SK-MEL-5 (cell line): ENCODE measurements around the gene NLGN1. TPM values are rescaled to one million over a fixed set of nuclear protein-coding genes. Genes with fewer than 3 reads are reported as not detected.

Experiments used
- DNase-seq: peaks from one replicate; pipeline ENCODE4 v3.0.0-alpha.2; 2016; ENCODE audit warnings: low read depth, low spot score
- in situ Hi-C: cut with HindIII; loops from 2 replicates; pipeline ENCODE4 v1.10.0; 2016; ENCODE audit warnings: low sequenced_read_pairs, high pct_unique_total_duplicates, low pct_unique_long_range_greater_than_20kb
- total RNA-seq: library from RNA; depleted of rRNA; stranded (reverse); fragments of >200 nt; shearing (Covaris generic); gene quantifications from 2 replicates; pipeline ENCODE4 v1.2.3, GENCODE V29; 2014

Gene NLGN1
- total RNA-seq, 1 experiment from 2014 or later, result 35.2 TPM

DNA sequence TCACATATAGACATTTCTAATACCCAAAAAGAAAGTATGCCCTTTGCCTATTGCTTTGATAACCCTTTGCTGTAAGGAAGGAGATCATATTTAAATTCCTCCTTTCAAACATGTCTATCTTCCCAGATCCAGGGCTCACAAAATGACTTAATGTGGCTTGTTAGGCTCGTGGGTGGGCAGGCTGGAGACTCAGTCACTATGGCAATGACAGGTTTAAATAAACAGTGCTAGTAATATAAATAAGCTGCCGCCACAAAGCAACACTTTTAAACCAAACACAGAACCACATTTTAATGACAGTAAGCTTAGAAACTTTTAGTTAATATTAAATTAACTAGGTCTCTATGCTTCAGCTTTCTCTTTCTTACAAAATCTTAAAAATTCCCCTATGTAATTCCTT is 845.6 kb downstream of the NLGN1 start:
- DNase-seq, result no peak
- in situ Hi-C loops, result no loop called here

DNA sequence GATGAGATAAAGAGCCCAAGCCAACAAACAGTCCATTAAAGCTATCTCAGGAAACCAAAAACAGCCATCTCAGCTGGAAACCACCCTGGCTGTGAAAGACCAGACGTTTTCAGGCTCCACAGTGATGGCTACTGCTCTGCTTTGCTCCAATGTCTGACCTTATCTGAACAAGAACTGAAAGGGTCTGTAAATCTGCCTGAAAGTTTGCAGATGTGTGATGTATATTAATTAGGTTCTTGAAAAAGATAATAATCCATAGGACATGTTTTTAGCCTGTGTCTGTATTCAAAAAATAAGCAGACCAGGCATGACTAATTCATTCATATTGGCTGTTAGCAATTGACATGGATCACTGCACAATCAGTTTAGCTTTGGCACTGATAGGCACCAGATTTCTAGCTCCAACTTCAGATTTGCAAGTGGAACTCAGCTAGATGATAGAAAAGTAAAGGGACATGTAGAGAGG is 850.2 kb downstream of the NLGN1 start:
- in situ Hi-C loops, result no loop called here

DNA sequence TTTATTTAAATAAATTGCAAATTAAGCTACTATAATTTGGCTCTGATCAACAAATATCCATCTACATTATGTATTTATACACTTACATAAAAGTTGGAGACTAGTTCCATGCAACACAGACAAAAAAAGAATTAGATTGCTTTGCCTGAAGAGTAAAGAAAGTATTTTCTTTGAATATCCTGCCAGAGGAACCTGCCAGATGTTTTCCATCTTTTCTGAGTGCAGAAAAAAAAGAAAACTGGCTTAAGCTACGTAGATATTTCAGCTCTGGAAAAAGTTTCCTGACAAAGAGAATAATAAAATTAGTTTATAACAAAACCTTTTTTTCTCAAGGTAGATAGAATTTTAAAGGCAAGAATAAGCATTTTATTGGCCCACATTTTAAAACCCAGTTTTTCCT is 854.1 kb downstream of the NLGN1 start:
- in situ Hi-C loops, result no loop called here
- DNase-seq, result no peak

More for the DNA sequence above, 850.2 kb downstream of the NLGN1 start:
- no peak for DNase-seq

DNA sequence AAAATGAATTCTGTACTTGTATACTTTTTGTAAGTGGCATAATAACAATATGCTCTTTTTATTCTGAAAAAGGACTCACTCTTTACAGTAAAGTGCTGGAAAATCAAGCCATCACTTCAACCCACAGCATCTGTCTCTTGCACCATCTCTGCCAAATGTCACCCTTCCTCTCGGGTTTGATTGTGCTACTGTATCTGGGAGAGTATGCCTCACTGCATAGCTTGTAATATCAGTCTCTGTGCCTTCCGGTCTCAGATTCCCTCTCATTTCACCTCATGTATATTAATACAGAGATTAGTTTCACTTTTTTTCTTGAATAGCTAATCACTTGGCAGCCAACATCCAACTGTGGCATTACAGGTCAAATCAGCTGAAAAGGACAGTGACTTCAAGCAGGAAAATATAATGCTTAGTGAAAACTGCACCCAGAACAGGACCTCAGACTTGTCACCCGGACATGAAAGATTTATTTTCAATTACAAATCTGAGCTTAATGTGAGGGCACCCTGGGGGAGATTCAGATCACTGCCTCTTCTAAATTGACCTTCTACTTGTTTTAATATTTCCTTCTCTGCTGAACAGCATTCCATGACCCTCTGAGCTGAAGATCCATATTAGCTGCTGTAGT is 855.8 kb downstream of the NLGN1 start:
- in situ Hi-C loops, result no loop called here
- DNase-seq, result peak; percentile 18

DNA sequence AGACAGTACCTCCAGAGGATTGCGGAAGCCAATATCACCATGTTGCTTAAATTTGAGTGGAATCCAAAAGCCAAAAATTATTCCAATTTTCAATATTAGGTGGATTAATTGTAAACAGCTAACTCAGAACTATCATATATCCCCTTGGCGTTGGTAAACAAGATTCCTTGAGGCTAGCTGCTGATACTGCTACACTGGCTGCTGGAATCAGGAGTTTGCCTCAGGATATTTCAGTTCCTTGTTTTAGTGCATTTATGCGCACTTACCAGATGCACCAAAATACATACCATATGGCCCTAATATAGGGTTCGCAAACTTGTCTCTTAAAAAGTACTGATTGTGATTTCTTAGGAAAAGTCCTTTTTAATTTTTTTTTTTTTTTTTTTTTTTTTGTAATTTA is 856.4 kb downstream of the NLGN1 start:
- DNase-seq, result no peak
- in situ Hi-C loops, result no loop called here

DNA sequence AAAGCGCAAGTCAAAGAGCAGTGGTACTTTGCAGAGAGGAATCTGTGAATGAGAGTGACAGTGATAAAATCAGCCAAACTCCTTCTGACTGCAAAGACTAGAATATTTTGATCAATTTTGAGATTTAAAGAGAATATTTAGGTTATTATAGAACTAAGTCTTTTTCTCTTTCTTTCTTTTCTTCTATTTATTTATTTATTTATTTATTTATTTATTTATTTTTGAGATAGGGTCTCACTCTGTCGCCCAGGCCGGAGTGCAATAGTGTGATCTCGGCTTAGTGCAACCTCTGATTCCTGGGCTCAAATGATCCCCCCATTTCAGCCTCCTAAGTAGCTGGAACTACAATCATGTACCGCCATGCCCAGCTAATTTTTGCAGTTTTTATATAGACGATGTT is 857.9 kb downstream of the NLGN1 start:
- DNase-seq, result no peak
- in situ Hi-C loops, result no loop called here

DNA sequence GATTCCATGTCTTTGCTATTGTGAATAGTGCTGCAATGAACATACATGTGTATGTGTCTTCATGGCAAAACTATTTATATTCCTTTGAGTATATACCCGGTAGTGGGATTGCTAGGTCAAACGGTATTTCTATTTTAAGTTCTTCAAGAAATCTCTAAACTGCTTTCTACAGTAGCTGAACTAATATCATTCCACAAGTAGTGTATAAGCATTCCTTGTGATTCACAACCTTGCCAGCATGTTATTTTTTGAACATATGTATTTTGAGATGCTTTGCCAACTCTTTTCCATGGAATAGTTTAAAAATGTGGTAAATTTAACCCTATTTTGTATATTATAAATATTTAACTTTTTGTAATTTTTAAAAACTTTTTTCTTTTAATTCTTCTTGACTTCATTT is 868.9 kb downstream of the NLGN1 start:
- no peak for DNase-seq
- in situ Hi-C loops, result no loop called here

DNA sequence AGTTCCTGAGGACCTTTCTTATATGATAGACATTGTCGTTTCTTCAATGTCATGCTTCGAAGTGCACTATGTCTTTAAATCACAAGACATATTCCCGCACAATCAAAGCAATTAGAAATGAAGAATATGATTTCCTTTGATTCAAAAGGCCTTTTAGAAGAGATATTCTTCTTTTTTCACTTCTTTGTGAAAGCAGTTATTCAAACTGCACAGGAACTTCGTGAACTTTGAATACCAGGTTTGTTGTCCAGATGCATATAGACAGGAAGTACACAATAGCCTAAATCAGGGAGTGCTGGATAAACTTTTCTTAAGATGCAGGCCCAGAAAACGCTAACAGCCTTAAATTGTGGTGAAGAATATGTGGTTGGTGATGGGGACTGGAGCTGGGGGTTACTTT is 870.5 kb downstream of the NLGN1 start:
- DNase-seq, result peak; percentile 79
- in situ Hi-C loops, result no loop called here

DNA sequence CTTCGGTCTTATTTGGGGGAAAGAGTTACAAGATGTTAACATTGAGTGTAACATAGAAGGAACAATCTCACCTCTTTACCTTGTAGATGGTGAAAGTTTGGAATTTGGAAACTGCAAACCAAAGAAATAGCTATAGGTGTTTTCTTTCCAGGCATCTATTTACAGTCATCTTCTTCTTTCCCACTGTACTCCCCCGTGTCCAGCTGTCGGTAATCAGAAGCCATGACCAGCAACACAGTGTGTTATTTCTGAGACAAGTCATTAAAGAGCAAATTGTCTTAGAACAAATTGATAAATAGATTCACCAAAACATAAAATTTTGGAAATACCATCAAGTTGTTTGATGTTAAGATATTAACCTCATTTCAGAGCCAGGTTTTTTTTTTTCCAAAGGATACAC is 871.0 kb downstream of the NLGN1 start:
- peak; percentile 14 for DNase-seq
- in situ Hi-C loops, result no loop called here

DNA sequence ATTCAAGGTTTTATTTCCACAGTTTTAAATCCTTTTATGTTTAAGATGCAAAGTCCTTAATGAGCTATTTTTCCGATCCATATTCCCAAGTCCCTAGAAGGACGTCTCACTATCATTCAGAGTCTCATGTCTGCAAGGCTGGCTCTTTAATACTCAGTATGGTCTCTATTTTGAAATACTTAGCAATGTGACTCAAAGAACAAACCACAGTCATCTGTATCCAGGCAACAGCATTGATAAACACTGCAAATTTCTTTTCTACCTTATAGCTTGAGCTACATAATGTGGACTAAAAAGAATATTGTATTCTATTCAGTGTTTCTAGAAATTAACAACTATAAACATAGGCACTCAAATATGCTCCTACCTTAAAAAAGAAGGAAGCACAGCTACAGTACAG is 873.3 kb downstream of the NLGN1 start:
- peak; percentile 40 for DNase-seq
- in situ Hi-C loops, result no loop called here

DNA sequence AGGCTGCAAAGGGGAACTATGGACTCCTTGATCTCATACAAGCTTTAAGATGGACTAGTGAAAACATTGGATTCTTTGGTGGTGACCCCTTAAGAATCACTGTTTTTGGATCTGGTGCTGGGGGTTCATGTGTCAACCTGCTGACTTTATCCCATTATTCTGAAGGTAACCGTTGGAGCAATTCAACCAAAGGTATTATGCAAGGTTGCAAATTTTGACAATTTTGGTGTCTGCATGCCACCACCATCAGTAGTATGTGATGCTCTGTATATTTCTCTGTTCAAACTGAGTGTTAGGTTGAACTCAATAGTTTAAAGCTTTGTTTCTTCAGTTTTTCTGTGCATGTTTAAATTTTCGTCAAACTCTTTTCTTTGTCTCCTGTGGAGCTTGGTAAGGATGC is 877.8 kb downstream of the NLGN1 start:
- in situ Hi-C loops, result no loop called here
- no peak for DNase-seq

DNA sequence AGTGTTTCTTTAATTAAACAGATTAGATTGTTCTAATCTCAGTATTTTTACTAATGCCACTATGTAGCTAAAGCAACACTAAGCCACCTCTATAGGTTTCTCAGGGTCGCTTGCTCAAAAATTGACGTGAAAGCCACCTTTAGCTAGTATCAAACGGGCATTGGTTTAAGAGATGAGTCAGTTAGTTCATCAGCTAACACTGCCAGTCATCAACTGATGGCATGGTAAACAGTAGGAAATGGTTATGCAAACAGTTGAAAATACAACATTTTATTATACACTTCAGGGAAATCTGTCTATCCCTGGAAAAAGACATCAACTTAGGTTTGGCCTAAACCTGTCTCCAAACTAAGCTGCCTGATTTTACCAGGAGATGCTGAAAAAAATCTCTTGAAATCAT is 879.3 kb downstream of the NLGN1 start:
- in situ Hi-C loops, result no loop called here
- DNase-seq, result no peak

DNA sequence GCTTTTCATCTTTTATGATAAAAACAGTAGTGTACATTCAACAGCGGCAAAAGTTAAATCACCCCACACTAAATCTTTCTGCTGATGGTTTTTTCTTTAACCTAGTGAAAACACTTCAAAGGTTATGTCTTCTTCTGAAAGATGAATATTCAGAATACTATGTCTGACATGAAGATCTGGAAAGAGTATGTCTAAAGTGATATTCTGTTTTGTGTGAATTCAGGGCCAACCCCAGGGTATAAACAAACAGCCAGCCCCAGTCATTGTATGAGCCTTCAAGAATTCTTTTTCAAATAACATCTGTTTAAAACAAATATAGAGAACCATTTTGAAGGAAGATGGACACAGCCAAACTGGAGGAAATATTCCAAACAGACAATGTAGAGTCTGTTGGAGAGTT is 880.5 kb downstream of the NLGN1 start:
- DNase-seq, result no peak
- in situ Hi-C loops, result no loop called here

DNA sequence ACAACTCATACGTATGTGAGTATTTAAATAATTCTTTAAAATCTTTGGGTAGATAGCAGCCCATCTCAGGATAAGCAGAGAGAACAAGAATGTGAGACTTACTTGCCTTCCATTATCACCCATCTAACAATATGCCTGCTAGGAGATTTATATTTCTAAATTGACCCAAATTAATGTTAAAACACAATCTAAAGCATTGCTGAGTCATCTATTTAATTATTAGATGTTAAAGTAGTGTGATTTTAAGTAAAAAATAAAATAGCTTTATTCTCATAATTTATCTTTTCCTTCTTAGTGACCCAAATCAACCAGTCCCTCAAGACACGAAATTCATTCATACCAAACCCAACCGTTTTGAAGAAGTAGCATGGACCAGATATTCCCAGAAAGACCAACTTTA is 882.6 kb downstream of the NLGN1 start:
- no peak for DNase-seq
- in situ Hi-C loops, result no loop called here

DNA sequence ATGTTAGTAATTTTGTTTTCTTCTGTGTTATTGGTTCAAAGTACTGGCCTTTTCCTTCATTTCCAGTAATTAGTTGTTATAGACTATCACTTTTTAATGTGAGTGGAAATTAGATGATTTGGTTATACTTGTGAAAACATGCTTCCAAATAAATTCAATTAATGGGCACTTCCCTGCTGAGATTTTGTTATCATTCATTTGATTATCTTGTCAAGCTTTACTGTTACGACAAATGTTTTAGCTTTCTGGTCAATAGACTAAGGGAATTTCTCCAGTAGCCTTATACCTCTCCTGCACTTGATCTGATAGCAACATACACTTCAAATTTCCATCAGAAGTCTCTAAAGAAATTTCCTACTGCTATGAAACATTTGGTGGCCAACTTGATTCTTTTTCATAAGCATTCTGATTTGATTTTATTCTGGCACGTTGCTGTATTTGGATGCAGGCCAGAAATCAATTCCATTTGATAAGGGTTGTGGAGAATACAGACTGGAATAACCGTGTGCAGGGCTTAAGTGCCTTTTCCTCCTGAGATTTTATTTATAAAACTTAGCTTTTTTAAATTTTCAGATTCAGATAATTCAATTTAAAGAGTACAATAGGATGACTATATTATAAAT is 887.8 kb downstream of the NLGN1 start:
- in situ Hi-C loops, result no loop called here
- no peak for DNase-seq

DNA sequence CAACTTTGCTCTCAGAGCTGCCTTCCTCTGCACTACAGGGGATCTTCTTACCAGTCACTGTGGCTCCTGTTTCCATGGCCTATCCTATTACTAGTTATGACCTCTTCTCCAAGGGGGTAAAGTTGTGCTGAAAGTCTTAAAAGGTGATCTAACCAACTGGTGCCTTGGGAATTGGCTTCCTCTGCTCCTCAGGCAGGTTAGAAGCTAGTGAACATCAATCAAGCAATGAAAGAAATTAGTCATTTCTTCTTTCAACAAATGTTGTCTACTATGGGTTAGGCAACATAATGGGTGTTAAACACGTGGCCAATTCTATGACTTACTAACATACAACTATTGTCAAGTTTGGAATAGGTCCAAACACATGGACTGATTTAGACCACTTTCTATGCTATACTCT is 890.2 kb downstream of the NLGN1 start:
- in situ Hi-C loops, result no loop called here
- DNase-seq, result no peak

DNA sequence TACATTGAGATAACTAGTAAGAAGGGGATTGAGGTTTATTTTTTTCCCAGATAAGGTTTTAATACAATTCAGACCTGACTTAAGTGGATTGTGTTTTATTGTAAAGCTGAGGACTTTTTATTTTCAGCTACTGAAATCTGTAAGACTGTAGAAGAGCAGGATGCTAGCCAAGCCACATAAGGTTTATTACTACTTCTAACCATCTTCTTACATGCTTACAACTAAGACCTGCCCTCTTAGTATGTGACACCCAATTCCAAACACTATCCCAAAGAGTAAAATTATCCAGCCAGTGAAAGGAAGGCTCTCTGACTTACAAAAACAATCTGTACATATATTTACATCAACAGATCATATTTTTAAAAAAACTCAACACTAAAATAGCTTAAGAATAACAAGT is 897.1 kb downstream of the NLGN1 start:
- in situ Hi-C loops, result no loop called here

DNA sequence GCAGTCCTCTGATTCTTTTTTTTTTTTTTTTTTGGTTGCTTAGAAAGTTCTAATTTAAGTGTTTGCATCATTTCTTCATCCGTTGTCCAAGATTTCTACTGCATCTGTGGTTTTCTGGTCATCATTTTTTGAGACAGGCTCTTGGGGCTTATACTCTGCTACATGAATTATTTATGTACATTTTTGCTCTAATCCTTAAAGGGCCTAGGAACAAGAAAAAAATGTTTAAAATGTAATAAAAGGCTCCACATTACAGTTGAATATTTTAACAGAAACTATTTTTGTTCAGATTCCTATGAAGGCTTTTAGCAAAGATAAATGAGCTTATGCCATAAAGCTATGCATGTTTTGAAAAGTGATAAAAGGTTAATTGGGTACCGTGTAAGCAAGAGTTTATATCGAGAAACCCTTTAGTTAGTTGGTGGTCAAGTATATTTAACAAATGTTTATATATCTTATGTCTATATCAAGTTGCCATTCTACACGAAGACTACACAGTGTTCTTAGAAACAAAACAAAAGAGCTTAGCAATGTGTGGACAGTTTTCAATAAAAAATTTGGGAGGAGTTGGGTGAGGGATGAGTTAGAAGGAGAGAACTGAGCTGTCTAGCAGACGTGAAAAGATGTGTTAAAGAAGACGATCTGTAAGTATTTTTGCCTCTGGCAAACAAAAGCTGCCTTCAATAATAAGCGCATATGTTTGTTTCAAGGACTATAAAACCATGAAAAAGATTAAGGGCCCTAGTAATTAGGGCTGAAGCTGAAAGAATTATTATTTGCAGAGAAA is 898.0 kb downstream of the NLGN1 start:
- no peak for DNase-seq
- in situ Hi-C loops, result no loop called here

More for the DNA sequence above, 897.1 kb downstream of the NLGN1 start:
- no peak for DNase-seq
